Stimulated activated effector memory CD8-positive, alpha-beta T cell treated with anti-CD3 and anti-CD28 coated beads, Interleukin-12 subunit alpha, Interleukin-12 subunit beta, amount 100 ng/mL, for 72 hours (primary cell): ENCODE measurements around the gene CILP.

Experiments
- ATAC-seq: fragments of 150-1000 bp; cut with Tn5 transposase; 2 replicates; pipeline ENCODE4 v1.10.0; 2021
- DNase-seq, 2 donors: peaks; one replicate each; pipeline ENCODE4 v3.0.0; 2021 to 2022; ENCODE audit warnings: low spot score in 2 of 2
- H3K27ac Mint-ChIP-seq: one replicate; pipeline ENCODE4 v1.8.0; 2022; ENCODE audit warnings: mild to moderate bottlenecking, mixed read lengths
- H3K36me3 Mint-ChIP-seq: one replicate; pipeline ENCODE4 v1.8.0; 2022; ENCODE audit warnings: mild to moderate bottlenecking, mixed read lengths
- H3K4me1 Mint-ChIP-seq: one replicate; pipeline ENCODE4 v1.8.0; 2022; ENCODE audit warnings: mixed read lengths
- H3K4me3 Mint-ChIP-seq: one replicate; pipeline ENCODE4 v1.8.0; 2022; ENCODE audit warnings: mild to moderate bottlenecking, mixed read lengths
- H3K9me3 Mint-ChIP-seq: one replicate; pipeline ENCODE4 v1.8.0; 2022; ENCODE audit warnings: mixed read lengths

CILP gene

GRCh38 chr15:65211482-65211982 lies 259 bp upstream of the CILP start:
- no peak for DNase-seq
- no peak for ATAC-seq
- Mint-ChIP-seq H3K27ac (no peak overlapping the region), H3K4me1 (no peaks in the 10 kb centered on the region), H3K9me3 (no peaks in the 10 kb centered on the region), H3K36me3 (no peaks in the 10 kb centered on the region), H3K4me3 (no peak overlapping the region)

GRCh38 chr15:65209701-65210643 lies 1.3 kb downstream of the CILP start:
- Mint-ChIP-seq H3K4me1 (no peaks in the 10 kb centered on the region), H3K9me3 (no peaks in the 10 kb centered on the region), H3K4me3 (no peak overlapping the region), H3K36me3 (no peaks in the 10 kb centered on the region), H3K27ac (no peak overlapping the region)
- DNase-seq (no peak), ATAC-seq (no peak)

DNA sequence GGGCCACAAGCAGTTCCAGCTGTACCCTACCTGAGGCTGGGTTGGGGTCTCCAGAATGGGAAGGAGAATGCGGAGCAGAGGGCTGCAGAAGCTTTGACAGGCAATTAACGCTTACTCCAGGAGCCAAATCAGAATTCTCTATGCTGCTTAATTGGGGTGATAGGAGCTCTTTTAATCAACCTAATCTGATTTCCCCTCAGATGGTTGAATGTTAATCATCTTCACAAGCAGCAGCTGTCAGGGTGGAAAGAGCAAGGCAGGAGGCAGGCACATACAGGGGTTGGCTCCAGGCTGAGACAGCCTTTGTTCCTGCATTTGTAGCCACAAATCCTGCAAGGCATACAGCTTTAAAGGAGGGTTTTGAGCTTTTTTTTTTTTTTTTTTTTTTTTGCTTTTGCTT lies 2.6 kb downstream of the CILP start:
- no peaks in the 10 kb centered on the region for H3K4me1 Mint-ChIP-seq
- ATAC-seq (no peak), DNase-seq (no peak)
- H3K36me3 Mint-ChIP-seq: no peaks in the 10 kb centered on the region
- no peak overlapping the region for H3K27ac Mint-ChIP-seq
- H3K9me3 Mint-ChIP-seq: no peaks in the 10 kb centered on the region
- H3K4me3 Mint-ChIP-seq: no peak overlapping the region

- ATAC-seq (no peak), DNase-seq (no peak)
- Mint-ChIP-seq H3K36me3 (no peaks in the 10 kb centered on the region), H3K9me3 (no peaks in the 10 kb centered on the region), H3K4me1 (no peaks in the 10 kb centered on the region), H3K27ac (peak overlapping the region; percentile 29), H3K4me3 (no peak overlapping the region)
Measured at GRCh38 chr15:65207280-65207840, 3.9 kb downstream of the CILP start.

GRCh38 chr15:65206750-65207149 lies 4.5 kb downstream of the CILP start:
- Mint-ChIP-seq H3K36me3 (no peaks in the 10 kb centered on the region), H3K4me1 (no peaks in the 10 kb centered on the region), H3K4me3 (no peak overlapping the region), H3K9me3 (no peaks in the 10 kb centered on the region), H3K27ac (peak overlapping the region; percentile 29)
- DNase-seq (no peak), ATAC-seq (no peak)

GRCh38 chr15:65204931-65205660 lies 6.2 kb downstream of the CILP start:
- ATAC-seq (no peak), DNase-seq (no peak)
- H3K9me3 Mint-ChIP-seq: no peaks in the 10 kb centered on the region
- H3K36me3 Mint-ChIP-seq: no peaks in the 10 kb centered on the region
- H3K4me1 Mint-ChIP-seq: no peaks in the 10 kb centered on the region
- no peak overlapping the region for H3K4me3 Mint-ChIP-seq
- no peak overlapping the region for H3K27ac Mint-ChIP-seq

DNA sequence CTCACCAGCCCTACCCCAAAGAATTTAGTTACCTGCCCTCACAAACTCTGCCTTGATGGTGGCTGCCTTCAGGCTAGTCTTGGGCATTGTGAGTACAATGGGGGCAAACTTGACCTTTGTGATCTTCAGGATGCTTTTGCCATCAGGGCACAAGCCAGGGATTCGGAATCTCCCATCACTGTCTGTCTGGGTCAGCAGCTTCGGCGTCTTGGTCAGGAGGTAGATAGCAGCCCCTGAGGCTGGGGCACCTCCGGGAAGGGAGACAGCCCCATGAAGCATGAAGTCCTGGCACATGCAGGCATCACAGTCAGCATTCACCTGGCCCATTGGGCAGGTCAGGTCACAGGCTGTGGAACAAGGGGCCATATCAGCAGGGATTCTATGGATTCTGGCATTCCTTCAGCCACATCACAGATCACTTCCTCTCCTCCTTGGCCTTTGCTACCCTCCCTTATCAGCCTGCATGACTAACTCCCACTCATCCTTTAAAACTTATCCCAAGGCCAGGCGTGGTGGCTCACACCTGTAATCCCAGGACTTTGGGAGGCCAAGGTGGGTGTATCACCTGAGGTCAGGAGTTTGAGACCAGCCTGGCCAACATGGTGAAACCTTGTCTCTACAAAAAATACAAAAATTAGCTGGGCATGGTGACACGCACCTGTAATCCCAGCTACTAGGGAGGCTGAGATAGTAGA lies 6.9 kb downstream of the CILP start:
- DNase-seq: no peak
- no peaks in the 10 kb centered on the region for H3K4me1 Mint-ChIP-seq
- no peaks in the 10 kb centered on the region for H3K9me3 Mint-ChIP-seq
- no peak overlapping the region for H3K27ac Mint-ChIP-seq
- H3K36me3 Mint-ChIP-seq: no peaks in the 10 kb centered on the region
- no peak for ATAC-seq
- no peak overlapping the region for H3K4me3 Mint-ChIP-seq

DNA sequence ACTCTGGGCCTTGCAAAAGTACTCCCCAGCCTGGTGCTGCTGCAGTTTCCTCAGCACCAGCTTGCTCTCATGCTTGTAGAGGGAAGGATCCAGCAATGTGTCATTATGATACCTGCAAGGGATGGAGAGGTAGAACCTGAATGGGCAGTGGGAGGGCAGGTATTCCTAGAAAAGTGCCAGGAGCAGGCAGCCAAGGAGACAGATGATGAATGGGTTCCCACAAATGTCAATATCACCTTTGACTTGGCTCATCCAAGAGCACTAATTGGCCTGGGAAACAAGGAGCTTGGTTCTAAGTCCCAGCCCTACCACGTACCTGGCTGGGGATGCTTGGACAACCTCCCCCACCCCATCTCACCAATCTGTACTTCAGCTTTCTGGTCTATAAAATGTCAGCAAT lies 9.4 kb downstream of the CILP start:
- Mint-ChIP-seq H3K4me1 (no peaks in the 10 kb centered on the region), H3K4me3 (no peak overlapping the region), H3K27ac (no peak overlapping the region), H3K36me3 (no peaks in the 10 kb centered on the region), H3K9me3 (no peaks in the 10 kb centered on the region)
- ATAC-seq (no peak), DNase-seq (no peak)

DNA sequence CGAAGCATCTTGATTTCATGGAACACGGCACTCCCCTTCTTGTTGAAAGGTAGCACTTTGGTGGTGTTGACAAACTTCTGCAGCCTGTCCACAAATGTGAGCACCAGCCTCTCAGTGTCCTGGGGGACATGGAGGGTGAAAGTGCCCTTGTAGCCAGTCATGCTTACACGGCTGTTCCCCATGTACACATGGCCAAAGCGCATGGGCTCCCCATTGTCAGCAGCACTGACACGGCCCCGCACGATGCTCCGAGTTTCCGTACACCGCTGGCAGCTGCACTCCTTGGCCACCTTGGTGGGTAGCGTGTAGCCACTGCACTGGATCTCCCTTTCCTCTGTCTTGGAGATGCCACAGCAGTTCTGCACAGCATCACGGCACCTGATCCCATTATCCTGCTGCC lies 12.7 kb downstream of the CILP start:
- no peak overlapping the region for H3K27ac Mint-ChIP-seq
- H3K4me1 Mint-ChIP-seq: no peaks in the 10 kb centered on the region
- no peaks in the 10 kb centered on the region for H3K9me3 Mint-ChIP-seq
- H3K4me3 Mint-ChIP-seq: no peak overlapping the region
- ATAC-seq: no peak
- H3K36me3 Mint-ChIP-seq: no peaks in the 10 kb centered on the region
- DNase-seq: no peak

DNA sequence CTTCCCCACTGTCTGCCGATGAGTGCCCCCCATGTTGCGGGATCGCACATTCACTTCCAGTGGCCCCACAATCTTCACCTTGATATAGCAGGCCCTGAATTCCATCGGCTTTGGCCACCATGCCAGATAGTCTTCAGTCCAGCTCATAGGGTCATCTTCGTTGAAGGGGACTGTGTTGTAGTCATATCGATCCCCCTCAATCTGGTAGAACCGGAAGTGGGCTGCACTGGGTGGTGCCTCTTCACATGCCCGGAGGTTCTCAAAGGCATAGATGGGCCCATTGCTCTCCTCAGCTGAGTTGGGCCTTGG lies 14.0 kb downstream of the CILP start:
- Mint-ChIP-seq H3K27ac (no peak overlapping the region), H3K4me3 (no peak overlapping the region), H3K4me1 (no peaks in the 10 kb centered on the region), H3K36me3 (no peaks in the 10 kb centered on the region), H3K9me3 (no peaks in the 10 kb centered on the region)
- ATAC-seq (no peak), DNase-seq (no peak)

DNA sequence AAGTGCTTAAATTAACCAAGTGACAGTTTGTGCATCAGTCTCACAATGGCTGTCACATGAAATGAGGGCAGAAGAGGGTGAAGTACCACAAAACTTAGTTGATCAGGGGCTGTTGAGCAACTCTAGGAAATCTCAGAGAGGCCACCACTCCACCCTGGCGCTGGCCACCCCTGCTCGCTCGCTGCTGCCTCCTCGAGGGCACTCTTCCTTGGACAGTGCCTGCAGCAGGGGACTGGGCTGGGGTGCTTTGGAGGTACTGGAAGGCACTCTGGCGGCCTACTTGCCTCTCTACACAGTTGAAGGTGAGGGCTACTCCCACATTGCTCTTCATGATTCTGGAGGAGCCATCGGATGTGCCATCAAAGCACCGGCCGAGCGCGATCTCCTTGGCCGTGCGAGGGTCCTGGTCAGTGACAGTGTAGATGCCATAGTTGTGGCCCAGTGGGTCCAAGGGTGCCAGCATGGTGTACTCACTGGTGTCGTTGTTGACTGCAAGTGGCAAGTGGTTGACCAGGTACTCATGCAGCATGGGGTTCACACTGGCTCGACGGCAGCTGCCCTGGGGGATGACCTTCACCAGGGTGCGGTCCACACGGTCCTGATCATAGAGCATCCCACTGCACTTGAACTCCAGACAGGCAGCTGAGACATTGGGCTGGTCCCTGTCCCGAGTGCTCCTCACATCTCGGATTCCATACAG lies 14.5 kb downstream of the CILP start:
- ATAC-seq (peak; percentile 24), DNase-seq (no peak)
- no peaks in the 10 kb centered on the region for H3K9me3 Mint-ChIP-seq
- no peak overlapping the region for H3K27ac Mint-ChIP-seq
- H3K36me3 Mint-ChIP-seq: no peaks in the 10 kb centered on the region
- H3K4me3 Mint-ChIP-seq: no peak overlapping the region
- H3K4me1 Mint-ChIP-seq: no peaks in the 10 kb centered on the region

- Mint-ChIP-seq H3K4me3 (no peak overlapping the region), H3K27ac (no peak overlapping the region), H3K4me1 (no peaks in the 10 kb centered on the region), H3K9me3 (no peaks in the 10 kb centered on the region), H3K36me3 (no peaks in the 10 kb centered on the region)
- DNase-seq: no peak
- ATAC-seq: no peak
Measured at GRCh38 chr15:65195548-65195923, 15.7 kb downstream of the CILP start.

DNA sequence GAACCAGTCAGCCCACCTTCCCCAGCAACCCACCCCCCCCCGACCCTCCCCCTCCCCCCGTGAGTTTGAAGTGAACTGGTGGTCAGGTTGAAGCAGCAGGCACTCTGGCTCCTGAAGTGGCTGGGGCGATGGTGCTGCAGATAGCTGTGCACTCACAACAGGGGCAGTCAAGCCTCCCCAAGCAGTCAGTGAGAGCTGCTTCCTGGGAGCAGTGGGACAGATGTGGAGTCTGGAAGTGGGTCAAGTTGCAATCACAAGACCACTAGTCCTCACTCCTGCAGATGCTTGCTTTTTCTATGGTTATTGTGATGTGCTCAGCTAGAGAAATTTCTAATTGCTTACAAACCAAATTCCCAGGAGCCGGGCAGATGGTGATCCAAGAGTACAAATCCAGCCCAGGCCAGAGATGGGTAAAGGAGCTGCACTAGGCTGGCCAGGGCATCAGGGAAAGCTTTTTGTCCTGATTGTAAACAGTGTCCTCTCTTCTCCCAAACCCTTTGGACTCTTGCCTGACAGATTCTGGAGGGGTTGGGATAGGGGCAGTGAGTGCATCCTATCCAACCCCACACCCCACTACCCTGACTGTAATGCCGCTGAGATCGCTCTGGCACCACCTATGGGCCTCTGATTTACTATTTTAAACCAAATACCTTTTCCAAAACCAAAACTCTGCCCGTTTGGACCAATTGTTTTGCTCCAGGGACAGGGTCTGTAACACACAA lies 16.3 kb downstream of the CILP start:
- no peak for DNase-seq
- ATAC-seq: no peak
- Mint-ChIP-seq H3K4me1 (no peaks in the 10 kb centered on the region), H3K9me3 (no peaks in the 10 kb centered on the region), H3K36me3 (no peaks in the 10 kb centered on the region), H3K27ac (no peak overlapping the region), H3K4me3 (no peak overlapping the region)

DNA sequence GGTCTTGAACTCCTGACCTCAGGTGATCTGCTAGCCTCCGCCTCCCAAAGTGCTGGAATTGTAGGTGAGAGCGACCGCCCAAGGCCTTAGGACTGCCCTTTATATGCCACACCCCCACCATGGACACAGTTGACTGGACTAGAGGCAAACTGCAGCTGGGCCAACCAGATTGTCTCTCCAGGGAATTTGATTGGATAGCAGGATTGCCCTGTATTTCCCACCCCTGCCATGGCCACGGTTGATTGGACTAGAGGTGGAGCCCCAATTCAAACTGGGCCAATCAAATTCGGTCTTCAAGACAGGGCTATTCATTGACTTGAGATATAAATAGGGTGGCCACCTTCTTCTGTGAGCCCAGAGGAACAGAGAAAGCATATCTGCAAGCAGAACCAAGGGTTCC lies 19.3 kb downstream of the CILP start:
- Mint-ChIP-seq H3K36me3 (no peaks in the 10 kb centered on the region), H3K27ac (no peak overlapping the region), H3K4me1 (no peaks in the 10 kb centered on the region), H3K9me3 (no peaks in the 10 kb centered on the region), H3K4me3 (no peak overlapping the region)
- DNase-seq (no peak), ATAC-seq (no peak)
